KMS-11 (cell line): ENCODE results near the gene VAT1L.

ENCODE experiments used
- H2AFZ ChIP-seq: fragments of 200-600 bp; sonication (generic); 2 replicates; pipeline ENCODE4 v1.6.1; 2016; ENCODE audit warnings: antibody characterized with exemption, mixed run types, low read depth
- H3K27ac ChIP-seq: fragments of 200-600 bp; sonication (generic); 2 replicates; pipeline ENCODE4 v1.6.1; 2016; ENCODE audit warnings: mild to moderate bottlenecking, mixed run types
- H3K27me3 ChIP-seq: fragments of 200-600 bp; sonication (generic); 2 replicates; pipeline ENCODE4 v1.6.1; 2017; ENCODE audit warnings: mild to moderate bottlenecking, low read depth, mixed run types, moderate library complexity; ENCODE audit not compliant: insufficient read depth
- H3K36me3 ChIP-seq: fragments of 200-600 bp; sonication (generic); 2 replicates; pipeline ENCODE4 v1.6.1; 2017; ENCODE audit warnings: mild to moderate bottlenecking, mixed run types; ENCODE audit not compliant: insufficient read depth
- H3K4me1 ChIP-seq: fragments of 200-600 bp; sonication (generic); 2 replicates; pipeline ENCODE4 v1.6.1; 2016; ENCODE audit warnings: mild to moderate bottlenecking, low read depth, mixed run types; ENCODE audit not compliant: poor library complexity, severe bottlenecking
- H3K4me2 ChIP-seq: fragments of 200-600 bp; sonication (generic); 2 replicates; pipeline ENCODE4 v1.7.0; 2016; ENCODE audit warnings: mild to moderate bottlenecking, mixed run types
- H3K4me3 ChIP-seq: fragments of 200-600 bp; sonication (generic); IDR thresholded peaks from 2 replicates; pipeline ENCODE4 v1.6.1; 2017; ENCODE audit warnings: low read depth, low read length, mixed read lengths; ENCODE audit not compliant: insufficient read depth
- H3K79me2 ChIP-seq: fragments of 200-600 bp; sonication (generic); 2 replicates; pipeline ENCODE4 v1.6.1; 2016; ENCODE audit warnings: low read depth, mixed run types; ENCODE audit not compliant: insufficient read depth
- H3K9ac ChIP-seq: fragments of 200-600 bp; sonication (generic); 2 replicates; pipeline ENCODE4 v1.6.1; 2016; ENCODE audit warnings: mild to moderate bottlenecking, mixed run types
- H4K20me1 ChIP-seq: fragments of 200-600 bp; sonication (generic); 2 replicates; pipeline ENCODE4 v1.6.1; 2016; ENCODE audit warnings: mild to moderate bottlenecking, mixed run types; ENCODE audit not compliant: insufficient read depth
- TF ChIP-seq, protein P1 (sequence below): fragments of 200-600 bp; sonication (generic); conservative IDR thresholded peaks from 2 replicates; pipeline ENCODE4 v1.6.1; 2017; ENCODE audit warnings: low read depth, mild to moderate bottlenecking, antibody characterized with exemption, low read length, moderate library complexity, mixed read lengths

VAT1L gene

DNA sequence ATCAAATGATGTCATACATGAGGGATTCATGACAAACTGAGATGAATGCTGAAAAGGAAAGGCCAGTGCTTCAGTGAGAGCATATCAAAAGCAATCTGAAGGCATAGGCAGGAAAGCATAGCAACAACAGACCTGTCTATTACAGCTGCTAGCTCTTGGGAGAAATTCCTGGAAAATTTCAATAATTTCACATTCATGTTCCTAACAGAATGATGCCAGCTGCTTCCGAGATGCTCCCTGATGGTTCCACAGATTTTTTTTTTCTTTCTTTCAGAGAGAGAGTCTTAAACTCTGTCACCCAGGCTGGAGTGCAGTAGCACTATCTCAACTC lies 183.7 kb downstream of the VAT1L start:
- Histone ChIP-seq H2AFZ (no peak overlapping the region), H3K27ac (no peak overlapping the region), H4K20me1 (no peaks in the 10 kb centered on the region), H3K27me3 (no peaks in the 10 kb centered on the region), H3K4me3 (no peak overlapping the region), H3K4me1 (no peaks in the 10 kb centered on the region), H3K36me3 (no peaks in the 10 kb centered on the region), H3K4me2 (no peak overlapping the region), H3K79me2 (no peaks in the 10 kb centered on the region), H3K9ac (no peak overlapping the region)
- TF ChIP-seq, protein P1, sequence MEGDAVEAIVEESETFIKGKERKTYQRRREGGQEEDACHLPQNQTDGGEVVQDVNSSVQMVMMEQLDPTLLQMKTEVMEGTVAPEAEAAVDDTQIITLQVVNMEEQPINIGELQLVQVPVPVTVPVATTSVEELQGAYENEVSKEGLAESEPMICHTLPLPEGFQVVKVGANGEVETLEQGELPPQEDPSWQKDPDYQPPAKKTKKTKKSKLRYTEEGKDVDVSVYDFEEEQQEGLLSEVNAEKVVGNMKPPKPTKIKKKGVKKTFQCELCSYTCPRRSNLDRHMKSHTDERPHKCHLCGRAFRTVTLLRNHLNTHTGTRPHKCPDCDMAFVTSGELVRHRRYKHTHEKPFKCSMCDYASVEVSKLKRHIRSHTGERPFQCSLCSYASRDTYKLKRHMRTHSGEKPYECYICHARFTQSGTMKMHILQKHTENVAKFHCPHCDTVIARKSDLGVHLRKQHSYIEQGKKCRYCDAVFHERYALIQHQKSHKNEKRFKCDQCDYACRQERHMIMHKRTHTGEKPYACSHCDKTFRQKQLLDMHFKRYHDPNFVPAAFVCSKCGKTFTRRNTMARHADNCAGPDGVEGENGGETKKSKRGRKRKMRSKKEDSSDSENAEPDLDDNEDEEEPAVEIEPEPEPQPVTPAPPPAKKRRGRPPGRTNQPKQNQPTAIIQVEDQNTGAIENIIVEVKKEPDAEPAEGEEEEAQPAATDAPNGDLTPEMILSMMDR = no peak

DNA sequence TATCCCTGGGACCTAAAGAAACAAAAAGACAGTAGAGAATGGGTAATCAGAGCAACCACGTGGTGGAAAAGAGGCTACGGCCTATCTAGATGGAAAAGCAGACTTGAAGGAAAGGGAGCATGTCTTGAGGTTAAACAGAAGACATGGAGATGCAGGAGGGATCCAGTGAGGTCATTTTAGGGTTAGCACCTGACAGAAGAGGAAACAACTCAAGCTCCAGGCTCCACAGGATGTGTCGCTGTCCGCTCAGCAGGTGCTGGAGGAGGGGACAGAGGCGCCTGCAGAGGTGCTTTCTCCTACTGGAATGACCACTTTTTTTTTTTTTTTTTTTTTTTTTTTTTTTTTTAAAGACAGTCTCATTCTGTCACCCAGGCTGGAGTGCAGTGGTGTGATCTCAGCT lies 186.5 kb downstream of the VAT1L start:
- TF ChIP-seq, protein P1 = no peak
- no peaks in the 10 kb centered on the region for H4K20me1 ChIP-seq
- H3K4me2 ChIP-seq = no peak overlapping the region
- H3K36me3 ChIP-seq = no peaks in the 10 kb centered on the region
- H3K27me3 ChIP-seq = no peaks in the 10 kb centered on the region
- no peak overlapping the region for H2AFZ ChIP-seq
- H3K27ac ChIP-seq = no peak overlapping the region
- no peak overlapping the region for H3K9ac ChIP-seq
- no peaks in the 10 kb centered on the region for H3K79me2 ChIP-seq
- no peak overlapping the region for H3K4me3 ChIP-seq
- no peaks in the 10 kb centered on the region for H3K4me1 ChIP-seq

DNA sequence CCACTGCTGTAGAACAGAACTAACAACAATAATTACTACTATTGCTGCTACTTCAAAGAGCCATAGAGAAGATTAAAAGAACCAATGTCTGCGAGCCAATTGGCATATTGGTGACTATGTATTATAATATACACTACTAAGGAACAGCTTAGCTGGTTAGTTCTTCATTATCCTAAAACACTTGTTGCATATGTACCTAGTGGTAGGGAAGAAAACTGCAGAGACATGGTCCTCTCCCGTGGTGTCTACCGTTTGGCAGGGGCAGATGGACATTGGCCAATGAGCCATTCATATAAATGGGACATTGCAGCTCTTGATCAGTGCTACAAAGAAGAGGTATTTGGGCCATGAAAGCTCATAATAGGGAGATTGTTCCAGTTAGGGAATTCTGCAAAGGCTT lies 187.6 kb downstream of the VAT1L start:
- TF ChIP-seq, protein P1 = no peak

DNA sequence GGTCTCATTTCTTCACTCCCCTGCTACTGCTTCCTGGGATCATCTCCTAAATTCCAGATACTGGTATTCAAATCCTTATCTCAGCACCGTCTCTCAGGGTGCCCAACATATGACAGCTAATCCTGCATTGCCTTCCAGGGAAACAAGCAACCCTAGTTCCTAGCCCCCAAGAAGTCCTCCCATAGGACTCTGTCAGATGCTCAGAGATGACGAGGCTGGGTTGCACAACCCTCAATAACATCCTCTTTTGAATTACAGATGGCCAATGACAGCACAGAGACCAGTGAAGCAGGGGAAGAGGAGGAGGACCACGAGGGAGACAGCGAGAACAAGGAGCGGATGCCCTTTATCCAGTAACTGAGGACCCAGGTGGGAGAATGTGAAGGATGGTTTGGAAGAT lies 189.0 kb downstream of the VAT1L start:
- Histone ChIP-seq H3K4me3 (no peak overlapping the region), H3K27ac (no peak overlapping the region), H2AFZ (no peak overlapping the region), H3K27me3 (no peaks in the 10 kb centered on the region), H4K20me1 (no peaks in the 10 kb centered on the region), H3K4me2 (no peak overlapping the region), H3K4me1 (no peaks in the 10 kb centered on the region), H3K36me3 (no peaks in the 10 kb centered on the region), H3K9ac (no peak overlapping the region), H3K79me2 (no peaks in the 10 kb centered on the region)
- TF ChIP-seq, protein P1 = no peak

More for the DNA sequence above, 187.6 kb downstream of the VAT1L start:
- H3K36me3 ChIP-seq = no peaks in the 10 kb centered on the region
- no peak overlapping the region for H3K4me2 ChIP-seq
- no peaks in the 10 kb centered on the region for H3K4me1 ChIP-seq
- H3K9ac ChIP-seq = no peak overlapping the region
- H4K20me1 ChIP-seq = no peaks in the 10 kb centered on the region
- no peak overlapping the region for H3K27ac ChIP-seq
- H3K27me3 ChIP-seq = no peaks in the 10 kb centered on the region
- no peak overlapping the region for H2AFZ ChIP-seq
- H3K4me3 ChIP-seq = no peak overlapping the region
- no peaks in the 10 kb centered on the region for H3K79me2 ChIP-seq

DNA sequence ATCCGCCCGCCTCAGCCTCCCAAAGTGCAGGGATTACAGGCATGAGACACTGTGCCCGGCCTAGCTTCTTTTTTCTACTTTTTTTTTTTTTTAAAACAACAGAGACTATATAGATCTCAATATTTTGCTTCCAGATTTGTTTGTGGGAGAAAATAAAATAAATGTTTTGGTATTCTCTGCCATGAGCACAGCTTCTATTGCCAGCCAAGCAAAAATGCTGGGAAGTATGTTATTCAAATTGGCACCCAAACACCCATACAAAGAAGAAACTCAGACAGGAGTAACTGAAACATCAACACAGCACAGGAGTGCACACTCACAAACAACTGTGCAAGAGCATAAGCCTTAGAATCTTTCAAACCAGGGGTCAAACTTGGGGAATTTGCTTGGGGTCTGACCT lies 196.7 kb downstream of the VAT1L start:
- H3K4me3 ChIP-seq = no peak overlapping the region
- H3K9ac ChIP-seq = no peak overlapping the region
- no peaks in the 10 kb centered on the region for H3K79me2 ChIP-seq
- H3K4me2 ChIP-seq = no peak overlapping the region
- H3K27ac ChIP-seq = no peak overlapping the region
- no peaks in the 10 kb centered on the region for H4K20me1 ChIP-seq
- H3K27me3 ChIP-seq = no peaks in the 10 kb centered on the region
- no peaks in the 10 kb centered on the region for H3K4me1 ChIP-seq
- TF ChIP-seq, protein P1 = no peak
- H2AFZ ChIP-seq = no peak overlapping the region
- H3K36me3 ChIP-seq = no peaks in the 10 kb centered on the region
